Measurements from ENCODE around the gene CHADL.
A peak's percentile ranks its signal among the peaks of the same experiment; 100 is the strongest.
"Not testable (repeated sequence)": the region's sequence is repeated elsewhere in the genome, so short reads cannot be mapped to it uniquely, and the experiment has no call there.

The CHADL gene

GRCh38 chr22:41203118-41203517 lies 37.6 kb downstream of the CHADL start:
- H3K27me3 Mint-ChIP-seq = peaks cover 22% of the 10 kb centered on the region
- peaks cover 26% of the 10 kb centered on the region for H3K36me3 Mint-ChIP-seq (ENCODE audit: low read depth)

GRCh38 chr22:41201141-41201540 lies 39.6 kb downstream of the CHADL start:
- Mint-ChIP-seq H3K4me1 (ENCODE audit: low read depth) (peaks cover 38% of the 10 kb centered on the region), H3K27me3 (peaks cover 32% of the 10 kb centered on the region), H3K27ac (no peak overlapping the region), H3K4me3 (no peak overlapping the region), H3K36me3 (ENCODE audit: low read depth) (peaks cover 18% of the 10 kb centered on the region), H3K9me3 (no peaks in the 10 kb centered on the region)
- intact Hi-C loops (cut with micrococcal nuclease) = no loop called here

More at GRCh38 chr22:41203118-41203517, 37.6 kb downstream of the CHADL start:
- no peak overlapping the region for H3K4me3 Mint-ChIP-seq
- no peaks in the 10 kb centered on the region for H3K9me3 Mint-ChIP-seq
- H3K4me1 Mint-ChIP-seq (ENCODE audit: low read depth) = peaks cover 45% of the 10 kb centered on the region
- no peak overlapping the region for H3K27ac Mint-ChIP-seq
- intact Hi-C loops (cut with micrococcal nuclease) = no loop called here

DNA sequence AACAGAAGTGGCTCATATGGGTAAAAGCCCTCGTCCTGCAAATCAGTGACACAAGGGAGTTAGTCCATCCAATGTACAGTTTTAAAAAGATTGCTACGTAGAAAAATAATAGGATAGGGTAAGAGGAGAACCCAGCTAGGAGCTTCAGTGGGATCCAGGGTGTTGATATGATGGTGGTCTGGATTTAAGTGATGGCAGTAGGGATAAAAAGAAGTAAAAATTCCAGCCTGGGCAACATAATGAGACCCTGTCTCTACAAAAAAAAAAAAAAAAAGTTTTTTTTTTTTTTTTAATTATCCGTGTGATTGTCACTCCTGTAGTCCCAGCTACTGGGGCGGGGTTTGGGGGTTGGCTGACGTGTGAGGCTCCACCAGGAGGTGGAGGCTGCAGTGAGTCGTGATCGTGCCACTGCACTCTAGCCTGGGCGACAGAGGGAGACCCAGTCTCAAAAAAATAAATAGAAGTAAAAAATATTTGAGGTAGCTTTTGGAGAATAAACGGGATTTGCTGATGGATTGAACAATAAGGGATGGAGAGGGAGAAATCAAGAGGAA lies 42.6 kb downstream of the CHADL start:
- Mint-ChIP-seq H3K4me1 (ENCODE audit: low read depth) (peaks cover 21% of the 10 kb centered on the region), H3K9me3 (no peaks in the 10 kb centered on the region), H3K36me3 (ENCODE audit: low read depth) (peaks cover 6% of the 10 kb centered on the region), H3K27me3 (peaks cover 32% of the 10 kb centered on the region), H3K4me3 (peak overlapping the region; percentile 90), H3K27ac (peak overlapping the region; percentile 29)
- intact Hi-C loops (cut with micrococcal nuclease) = loop anchor here (10.0 kb wide), 1 partner anchor 87 kb away; the partner anchor contains the start of gene RANGAP1

GRCh38 chr22:41197038-41197972 lies 43.4 kb downstream of the CHADL start:
- Mint-ChIP-seq H3K27ac (peak overlapping the region; percentile 29), H3K9me3 (no peaks in the 10 kb centered on the region), H3K36me3 (ENCODE audit: low read depth) (peaks cover 6% of the 10 kb centered on the region), H3K4me3 (peak overlapping the region; percentile 90), H3K4me1 (ENCODE audit: low read depth) (peaks cover 21% of the 10 kb centered on the region), H3K27me3 (peaks cover 32% of the 10 kb centered on the region)
- intact Hi-C loops (cut with micrococcal nuclease) = loop anchor here (10.0 kb wide), 1 partner anchor 87 kb away; the partner anchor contains the start of gene RANGAP1

DNA sequence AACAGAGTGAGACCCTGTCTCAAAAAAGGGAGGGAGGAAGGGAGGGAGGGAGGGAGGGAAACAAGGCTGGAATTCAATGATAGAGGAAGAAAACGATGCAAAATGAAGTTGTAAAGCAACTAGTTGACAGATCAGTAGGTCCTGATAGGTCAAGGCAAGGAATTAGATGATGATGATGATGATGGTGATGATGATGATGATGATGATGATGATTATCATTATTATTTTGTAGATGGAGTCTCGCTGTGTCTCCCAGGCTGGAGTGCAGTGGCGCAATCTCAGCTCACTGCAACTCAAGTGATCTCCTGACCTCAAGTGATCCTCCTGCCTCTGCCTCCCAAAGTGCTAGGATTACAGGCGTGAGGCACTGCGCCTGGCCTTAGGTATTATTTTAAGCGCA lies 46.9 kb downstream of the CHADL start:
- intact Hi-C loops (cut with micrococcal nuclease) = loop anchor here (10.0 kb wide), 1 partner anchor 91 kb away; the partner anchor contains the start of gene RANGAP1
- Mint-ChIP-seq H3K4me3 (no peak overlapping the region), H3K27me3 (peaks cover 19% of the 10 kb centered on the region), H3K27ac (no peak overlapping the region), H3K9me3 (no peaks in the 10 kb centered on the region), H3K36me3 (ENCODE audit: low read depth) (peaks cover 6% of the 10 kb centered on the region), H3K4me1 (ENCODE audit: low read depth) (peaks cover 10% of the 10 kb centered on the region)

DNA sequence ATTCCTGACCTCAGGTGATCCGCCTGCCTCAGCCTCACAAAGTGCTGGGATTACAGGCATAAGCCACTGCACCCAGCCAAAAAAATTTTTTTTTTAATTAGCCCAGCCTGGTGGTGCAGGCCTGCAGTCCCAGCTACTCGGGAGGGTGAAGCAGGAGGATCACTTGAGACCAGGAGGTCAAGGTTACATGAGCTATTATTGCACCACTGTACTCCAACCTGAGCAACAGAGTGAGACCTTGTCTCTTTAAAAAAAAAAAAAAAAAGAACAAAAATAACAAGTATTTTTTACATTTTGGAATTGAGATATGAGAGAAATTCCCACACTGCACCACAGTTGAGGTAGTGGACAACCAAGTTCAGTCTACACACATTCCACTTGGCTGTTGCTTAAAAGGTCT lies 49.3 kb downstream of the CHADL start:
- no peaks in the 10 kb centered on the region for H3K9me3 Mint-ChIP-seq
- H3K36me3 Mint-ChIP-seq (ENCODE audit: low read depth) = no peaks in the 10 kb centered on the region
- no peak overlapping the region for H3K4me3 Mint-ChIP-seq
- no peak overlapping the region for H3K27ac Mint-ChIP-seq
- no peaks in the 10 kb centered on the region for H3K4me1 Mint-ChIP-seq (ENCODE audit: low read depth)
- H3K27me3 Mint-ChIP-seq = peaks cover 6% of the 10 kb centered on the region
- intact Hi-C loops (cut with micrococcal nuclease) = loop anchor here (10.0 kb wide), 1 partner anchor 93 kb away; the partner anchor contains the start of gene RANGAP1

DNA sequence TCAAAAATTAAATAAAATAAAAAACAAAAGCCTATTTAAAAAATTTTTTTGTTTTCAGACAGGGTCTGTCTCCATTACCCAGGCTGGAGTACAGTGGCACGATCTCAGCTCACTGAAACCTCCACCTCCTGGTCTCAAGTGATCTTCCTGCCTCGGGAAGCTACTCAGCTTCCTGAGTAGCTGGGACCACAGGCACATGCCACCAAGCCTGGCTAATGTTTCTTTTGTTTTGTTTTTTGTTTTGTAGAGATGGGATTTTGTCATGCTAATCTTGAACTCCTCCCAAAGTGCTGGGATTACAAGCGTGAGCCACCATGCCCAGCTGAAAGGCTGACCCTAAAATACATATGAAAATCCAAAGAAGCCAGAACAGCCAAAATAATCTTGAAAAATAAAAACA lies 56.1 kb downstream of the CHADL start:
- intact Hi-C loops (cut with micrococcal nuclease) = no loop called here
- Mint-ChIP-seq H3K4me1 (ENCODE audit: low read depth) (peaks cover 7% of the 10 kb centered on the region), H3K27me3 (peaks cover 1% of the 10 kb centered on the region), H3K27ac (no peak overlapping the region), H3K36me3 (ENCODE audit: low read depth) (peaks cover 11% of the 10 kb centered on the region), H3K9me3 (no peaks in the 10 kb centered on the region), H3K4me3 (no peak overlapping the region)

DNA sequence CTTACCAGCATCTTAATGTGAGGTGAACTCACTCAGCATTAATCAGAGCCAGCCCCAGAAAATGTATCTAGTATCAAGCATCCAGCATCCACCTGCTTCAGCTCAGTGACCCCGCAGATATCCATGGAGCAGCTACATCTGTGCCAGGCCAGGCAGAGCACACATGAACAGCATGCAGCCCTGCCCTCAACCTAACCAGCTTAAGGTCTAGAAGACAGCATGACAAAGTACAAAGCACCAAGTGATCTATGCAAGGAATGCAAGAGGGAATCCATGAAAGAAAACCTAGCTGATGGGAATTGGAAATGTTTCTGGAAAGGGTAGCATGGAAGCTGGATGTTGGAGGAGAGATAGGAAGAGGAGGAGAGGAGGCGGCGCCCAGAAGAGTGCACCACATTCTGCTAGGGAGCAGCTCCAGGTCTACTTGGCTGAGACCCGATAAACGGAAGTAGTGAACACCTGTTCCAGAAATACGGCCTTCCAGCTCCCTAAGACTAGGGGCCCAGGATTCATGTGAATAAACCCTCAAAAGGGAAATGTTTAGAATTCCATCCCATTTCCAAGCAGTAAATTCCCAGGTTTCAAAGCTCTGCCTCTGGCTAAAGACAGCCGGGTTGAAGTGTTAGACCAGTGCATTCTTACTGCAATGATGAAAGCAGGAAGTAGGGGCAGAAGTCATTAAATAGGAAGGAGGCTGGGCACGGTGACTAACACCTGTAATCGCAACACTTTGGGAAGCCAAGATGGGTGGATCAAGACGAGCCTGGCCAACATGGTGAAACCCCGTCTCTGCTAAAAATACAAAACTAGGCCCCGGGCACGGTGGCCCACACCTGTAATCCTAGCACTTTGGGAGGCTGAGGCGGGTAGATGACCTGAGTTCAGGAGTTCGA lies 59.1 kb downstream of the CHADL start:
- no peak overlapping the region for H3K27ac Mint-ChIP-seq
- peaks cover 7% of the 10 kb centered on the region for H3K4me1 Mint-ChIP-seq (ENCODE audit: low read depth)
- H3K9me3 Mint-ChIP-seq = no peaks in the 10 kb centered on the region
- H3K36me3 Mint-ChIP-seq (ENCODE audit: low read depth) = peaks cover 39% of the 10 kb centered on the region
- intact Hi-C loops (cut with micrococcal nuclease) = no loop called here
- H3K4me3 Mint-ChIP-seq = no peak overlapping the region
- no peaks in the 10 kb centered on the region for H3K27me3 Mint-ChIP-seq

GRCh38 chr22:41180926-41181325 lies 59.8 kb downstream of the CHADL start:
- intact Hi-C loops (cut with micrococcal nuclease) = no loop called here
- Mint-ChIP-seq H3K4me3 (no peak overlapping the region), H3K9me3 (no peaks in the 10 kb centered on the region), H3K27ac (no peak overlapping the region), H3K27me3 (no peaks in the 10 kb centered on the region), H3K36me3 (ENCODE audit: low read depth) (peaks cover 46% of the 10 kb centered on the region), H3K4me1 (ENCODE audit: low read depth) (peaks cover 7% of the 10 kb centered on the region)

DNA sequence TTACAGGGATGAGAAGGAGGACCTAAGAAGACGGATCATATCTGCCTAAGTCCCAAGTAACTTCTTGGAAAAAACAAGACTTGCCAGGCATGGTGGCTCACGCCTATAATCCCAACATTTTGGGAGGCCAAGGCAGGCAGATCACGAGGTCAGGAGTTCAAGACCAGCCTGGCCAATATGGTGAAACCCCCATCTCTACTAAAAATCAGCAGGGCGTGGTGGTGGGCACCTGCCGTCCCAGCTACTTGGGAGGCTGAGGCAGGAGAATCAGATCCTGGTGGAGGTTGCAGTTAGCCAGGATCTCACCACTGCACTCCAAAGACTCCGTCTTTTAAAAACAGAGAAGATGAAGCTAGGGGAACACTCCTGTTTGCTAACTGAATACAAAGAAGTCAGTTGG lies 60.4 kb downstream of the CHADL start:
- H3K4me1 Mint-ChIP-seq (ENCODE audit: low read depth); intact Hi-C loops (cut with micrococcal nuclease); H3K4me3 Mint-ChIP-seq; H3K9me3 Mint-ChIP-seq; H3K27me3 Mint-ChIP-seq; H3K27ac Mint-ChIP-seq: not testable (repeated sequence)
- peaks cover 51% of the 10 kb centered on the region for H3K36me3 Mint-ChIP-seq (ENCODE audit: low read depth)

Data from dendritic cell treated with granulocyte-macrophage colony-stimulating factor and Interleukin-4, amounts not matched to agents 40 ng/mL and 50 ng/mL, for 4 days (primary cell).